Measurements from ENCODE around the gene OR2AG2.
"Not testable (repeated sequence)": the region's sequence is repeated elsewhere in the genome, so short reads cannot be mapped to it uniquely, and the experiment has no call there.

The OR2AG2 gene

GRCh38 chr11:6771926-6772893 is at the start of gene OR2AG2:
Gene OR2AG2 (minus strand): TSS chr11:6771976. CDS start chr11:6768957, 3,019 bp downstream.
- peak; percentile 21 for DNase-seq (ENCODE audit: low spot score)

- no peak for DNase-seq (ENCODE audit: low spot score)
Measured at GRCh38 chr11:6818967-6819366, 47.2 kb upstream of the OR2AG2 start.

- DNase-seq (ENCODE audit: low spot score), result no peak
Measured at GRCh38 chr11:6817694-6818093, 45.9 kb upstream of the OR2AG2 start.

DNA sequence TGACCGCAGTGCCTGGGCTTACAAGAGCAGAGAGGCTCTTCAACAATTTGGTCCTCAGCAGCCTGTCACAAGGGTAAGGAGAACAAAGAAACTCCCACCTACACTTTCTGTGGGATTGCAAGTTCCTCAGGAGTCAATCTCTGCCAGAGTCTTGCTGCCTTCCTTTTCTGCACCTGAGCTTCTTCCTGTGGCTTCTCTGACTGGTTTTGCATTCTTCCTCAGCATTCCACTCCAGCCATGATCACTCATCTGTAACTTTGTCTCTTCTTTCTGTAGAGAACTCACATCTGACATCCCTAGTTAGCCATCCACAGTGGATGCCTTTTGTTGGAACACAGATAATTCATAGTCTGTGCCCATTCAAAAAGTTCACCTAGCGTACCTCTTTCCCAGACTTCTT is 41.9 kb upstream of the OR2AG2 start:
- DNase-seq (ENCODE audit: low spot score), result no peak

DNA sequence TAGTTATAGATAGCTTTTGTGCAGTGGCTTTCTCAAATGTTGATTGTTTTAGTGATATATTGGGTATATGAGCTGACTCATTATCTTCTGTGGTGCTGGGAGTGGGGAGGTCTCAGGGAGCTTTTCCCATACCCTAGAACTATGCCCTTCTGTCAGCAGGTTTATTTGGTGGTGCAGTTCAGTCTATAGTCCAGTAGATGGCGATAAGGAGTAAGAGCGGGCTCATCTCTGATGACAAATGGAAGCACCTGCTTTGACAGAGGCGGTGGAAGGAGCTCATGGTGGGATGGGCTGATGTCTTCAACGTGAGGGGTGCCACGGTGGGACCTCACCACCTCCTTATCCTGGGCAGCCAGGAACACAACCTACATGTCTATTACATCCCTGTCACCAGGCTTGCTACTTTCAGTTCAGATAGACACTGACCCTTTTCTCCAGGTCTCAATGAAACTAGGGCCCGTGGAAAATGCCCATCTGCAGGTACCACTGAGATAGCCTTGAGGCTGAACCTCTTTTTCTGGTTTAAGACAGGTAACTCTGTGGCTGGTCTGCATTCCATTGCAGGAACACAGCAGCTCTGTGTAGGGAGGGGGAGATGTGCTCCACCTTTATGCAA is 40.7 kb upstream of the OR2AG2 start:
- peak; percentile 62 for DNase-seq (ENCODE audit: low spot score)

DNA sequence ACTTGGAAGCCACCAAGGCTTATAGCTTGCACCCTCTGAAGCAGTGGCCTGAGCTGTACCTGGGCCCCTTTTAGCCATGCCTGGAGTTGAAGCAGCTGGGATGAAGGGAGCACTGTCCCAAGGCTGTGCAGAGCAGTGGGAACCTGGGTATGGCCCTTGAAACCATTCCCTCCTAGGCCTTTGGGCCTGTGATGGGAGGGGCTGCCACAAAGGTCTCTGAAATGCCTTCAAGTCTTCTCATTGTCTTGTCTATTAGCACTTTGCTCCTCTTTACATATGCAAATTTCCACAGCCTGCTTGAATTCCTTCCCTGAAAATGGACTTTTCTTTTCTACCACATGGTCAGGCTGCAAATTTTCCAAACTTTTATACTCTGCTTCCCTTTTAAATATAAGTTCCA is 29.3 kb upstream of the OR2AG2 start:
- DNase-seq (ENCODE audit: low spot score), result not testable (repeated sequence)

- no peak for DNase-seq (ENCODE audit: low spot score)
Measured at GRCh38 chr11:6799402-6799801, 27.6 kb upstream of the OR2AG2 start, which contains the start of gene OR6A2. Gene OR6A2 (minus strand): TSS chr11:6799689. CDS start chr11:6795708, 3,981 bp downstream.

DNA sequence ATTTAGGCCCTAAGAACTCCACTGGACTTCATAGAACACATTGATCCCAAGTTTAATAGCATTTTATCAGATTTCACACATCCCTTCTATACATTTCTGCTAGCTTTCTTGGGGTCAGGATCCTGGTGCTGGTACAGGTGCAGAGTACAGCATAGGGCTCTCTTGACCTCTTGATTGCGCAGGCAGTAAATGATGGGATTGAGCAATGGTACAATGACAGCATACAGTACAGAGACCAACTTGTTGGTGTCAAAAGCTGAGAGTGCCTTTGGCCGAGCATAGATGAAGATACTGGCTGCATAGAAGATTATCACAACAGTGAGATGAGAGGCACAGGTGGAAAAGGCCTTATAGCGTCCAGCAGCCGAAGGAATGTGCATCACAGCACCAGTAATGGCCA is 22.9 kb upstream of the OR2AG2 start:
- DNase-seq (ENCODE audit: low spot score), result no peak

- DNase-seq (ENCODE audit: low spot score), result no peak
Measured at GRCh38 chr11:6790546-6790945, 18.8 kb upstream of the OR2AG2 start.

DNA sequence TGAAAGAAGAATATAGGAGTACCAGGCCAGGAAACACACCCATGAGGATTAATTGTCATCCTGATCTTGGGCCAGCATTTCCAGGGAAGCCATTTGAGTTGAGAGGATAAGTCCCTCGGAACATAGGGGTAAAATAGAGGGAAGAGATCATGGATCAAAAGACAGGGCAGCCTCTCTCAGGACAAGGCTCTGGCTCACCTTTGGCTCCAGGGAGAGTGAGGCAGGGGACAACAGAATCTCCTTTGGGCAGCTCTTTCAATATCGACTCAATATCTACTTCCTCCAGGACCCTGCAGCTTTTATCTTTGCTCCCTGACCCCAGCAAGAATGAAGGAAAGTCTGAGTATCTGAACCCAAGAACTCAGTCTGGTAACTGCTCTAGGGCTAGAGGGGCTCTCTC is 10.9 kb upstream of the OR2AG2 start, which contains the start of gene OR2AG1:
Gene OR2AG1, plus strand, starts transcription at position 301 of the 400 bp plus-strand sequence. CDS start 2,018 bp downstream, outside the sequence.
- DNase-seq (ENCODE audit: low spot score), result no peak

- no peak for DNase-seq (ENCODE audit: low spot score)
Measured at GRCh38 chr11:6780829-6781228, 9.1 kb upstream of the OR2AG2 start.

GRCh38 chr11:6778518-6778917 is 6.7 kb upstream of the OR2AG2 start:
- DNase-seq (ENCODE audit: low spot score), result no peak

- peak; percentile 36 for DNase-seq (ENCODE audit: low spot score)
Measured at GRCh38 chr11:6757373-6757967, 14.3 kb downstream of the OR2AG2 start.

GRCh38 chr11:6755953-6756347 is 15.8 kb downstream of the OR2AG2 start:
- DNase-seq (ENCODE audit: low spot score), result no peak

- peak; percentile 48 for DNase-seq (ENCODE audit: low spot score)
Measured at GRCh38 chr11:6755303-6755952, 16.3 kb downstream of the OR2AG2 start.

GRCh38 chr11:6747097-6747668 is 24.6 kb downstream of the OR2AG2 start:
- DNase-seq (ENCODE audit: low spot score), result no peak

GRCh38 chr11:6746626-6747025 is 25.1 kb downstream of the OR2AG2 start:
- no peak for DNase-seq (ENCODE audit: low spot score)

DNA sequence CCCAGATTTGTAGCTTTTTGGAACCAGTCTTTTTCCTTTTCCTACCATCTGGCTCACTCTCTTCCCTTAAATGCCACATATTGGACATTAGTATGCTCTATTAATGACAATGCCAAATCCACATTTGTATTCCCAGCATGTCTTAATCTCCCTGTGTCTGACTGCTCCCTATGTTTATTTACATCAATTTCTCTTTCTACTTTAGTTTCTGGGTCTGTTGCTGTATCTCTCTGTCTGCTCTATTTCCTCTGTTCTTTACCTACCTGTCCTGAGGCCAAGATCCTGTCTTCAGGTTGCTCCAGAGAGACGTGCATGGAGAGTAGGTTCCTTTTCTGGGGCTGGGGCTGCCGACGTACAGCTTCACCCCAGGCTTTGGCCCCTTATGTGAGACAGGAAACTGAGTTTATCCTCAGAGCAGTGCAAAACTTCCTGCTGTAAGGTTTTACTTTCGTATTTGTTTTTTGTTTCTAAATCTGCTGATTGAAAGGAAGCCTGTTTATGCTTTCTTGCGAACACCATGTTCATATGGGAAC is 25.6 kb downstream of the OR2AG2 start:
- peak; percentile 60 for DNase-seq (ENCODE audit: low spot score)

- no peak for DNase-seq (ENCODE audit: low spot score)
Measured at GRCh38 chr11:6745465-6746015, 26.2 kb downstream of the OR2AG2 start.

GRCh38 chr11:6745018-6745417 is 26.8 kb downstream of the OR2AG2 start:
- DNase-seq (ENCODE audit: low spot score), result no peak

GRCh38 chr11:6742260-6742659 is 29.5 kb downstream of the OR2AG2 start:
- DNase-seq (ENCODE audit: low spot score), result no peak
